HEK293 (cell line): ENCODE measurements around the gene LAMTOR1.
A peak's percentile ranks its signal among the peaks of the same experiment; 100 is the strongest.

ENCODE experiments used
- CTCF ChIA-PET: fragments of 350-600 bp; formaldehyde crosslinking; extraction: SDS; loops from one replicate; lab custom pipeline; 2021; ENCODE audit warnings: antibody characterized with exemption; lab: Yijun Ruan, JAX
- POLR2A ChIA-PET: fragments of 300-600 bp; formaldehyde crosslinking; extraction: SDS; loops from one replicate; lab custom pipeline; 2020; ENCODE audit warnings: antibody characterized with exemption, inconsistent platforms; lab: Yijun Ruan, JAX
- H3K27ac ChIP-seq: fragments of 200-500 bp; sonication (Bioruptor generic); 2 replicates; pipeline ENCODE4 v1.5.1; 2014; ENCODE audit warnings: low read depth, low read length, control low read depth, inconsistent platforms; ENCODE audit errors: extremely low read depth
- H3K36me3 ChIP-seq, 2 experiments: fragments of 200-500 bp in 1 of 2; sonication (Bioruptor generic) in 1 of 2; 1 replicate in 1 of 2; 2 replicates in 1 of 2; pipeline ENCODE4 v1.5.1; 2014 to 2017; ENCODE audit warnings: inconsistent platforms in 2 of 2, low read length in 2 of 2; ENCODE audit not compliant: control insufficient read depth in 2 of 2, insufficient read depth in 1 of 2
- H3K4me1 ChIP-seq: fragments of 200-500 bp; sonication (Bioruptor generic); 2 replicates; pipeline ENCODE4 v1.5.1; 2014; ENCODE audit warnings: mild to moderate bottlenecking, low read length, inconsistent platforms; ENCODE audit not compliant: control insufficient read depth, insufficient read depth
- H3K4me3 ChIP-seq: 2 replicates; pipeline ENCODE4 v1.5.1; 2011; ENCODE audit warnings: low read depth, mild to moderate bottlenecking, control low read depth, low read length, moderate library complexity
- H3K9me3 ChIP-seq: fragments of 200-500 bp; sonication (Bioruptor generic); 2 replicates; pipeline ENCODE4 v1.5.1; 2014; ENCODE audit warnings: low read depth, low read length, inconsistent platforms; ENCODE audit not compliant: control insufficient read depth, insufficient read depth
- CTCF ChIP-seq: fragments of 450-650 bp; formaldehyde crosslinking; IDR thresholded peaks from 2 replicates; pipeline ENCODE4 v1.5.1; 2016; ENCODE audit warnings: missing biosample characterization, missing genetic modification characterization
- GLI4 ChIP-seq: fragments of 450-650 bp; formaldehyde crosslinking; IDR thresholded peaks from 2 replicates; pipeline ENCODE4 v1.5.1; 2016; ENCODE audit warnings: missing biosample characterization, missing genetic modification characterization
- GLIS2 ChIP-seq: fragments of 450-650 bp; formaldehyde crosslinking; IDR thresholded peaks from 2 replicates; pipeline ENCODE4 v1.5.1; 2016; ENCODE audit warnings: missing biosample characterization, missing genetic modification characterization
- KLF9 ChIP-seq: fragments of 450-650 bp; formaldehyde crosslinking; IDR thresholded peaks from 2 replicates; pipeline ENCODE4 v1.5.1; 2016; ENCODE audit warnings: missing biosample characterization, missing genetic modification characterization, low read depth
- MZF1 ChIP-seq: fragments of 450-650 bp; formaldehyde crosslinking; IDR thresholded peaks from 2 replicates; pipeline ENCODE4 v1.5.1; 2017; ENCODE audit warnings: missing biosample characterization, missing genetic modification characterization, borderline replicate concordance
- PATZ1 ChIP-seq: fragments of 450-650 bp; formaldehyde crosslinking; IDR thresholded peaks from 2 replicates; pipeline ENCODE4 v1.5.1; 2016; ENCODE audit warnings: missing biosample characterization, missing genetic modification characterization
- SCRT1 ChIP-seq: fragments of 450-650 bp; formaldehyde crosslinking; IDR thresholded peaks from 2 replicates; pipeline ENCODE4 v1.5.1; 2016; ENCODE audit warnings: missing biosample characterization, missing genetic modification characterization, borderline replicate concordance
- SETDB1 ChIP-seq: IDR thresholded peaks from one replicate; pipeline ENCODE4 v1.6.1; 2017; ENCODE audit warnings: mild to moderate bottlenecking, low read length, moderate library complexity, mixed read lengths; ENCODE audit not compliant: insufficient read length
- ZBTB10 ChIP-seq: fragments of 450-650 bp; formaldehyde crosslinking; IDR thresholded peaks from 2 replicates; pipeline ENCODE4 v1.5.1; 2016; ENCODE audit warnings: missing biosample characterization, missing genetic modification characterization
- ZBTB17 ChIP-seq: fragments of 450-650 bp; formaldehyde crosslinking; IDR thresholded peaks from 2 replicates; pipeline ENCODE4 v1.5.1; 2016; ENCODE audit warnings: missing biosample characterization, missing genetic modification characterization
- ZNF169 ChIP-seq: fragments of 450-650 bp; formaldehyde crosslinking; IDR thresholded peaks from 2 replicates; pipeline ENCODE4 v1.5.1; 2016; ENCODE audit warnings: missing biosample characterization, missing genetic modification characterization
- ZNF221 ChIP-seq: fragments of 450-650 bp; formaldehyde crosslinking; IDR thresholded peaks from 2 replicates; pipeline ENCODE4 v1.5.1; 2017; ENCODE audit warnings: missing biosample characterization, missing genetic modification characterization, borderline replicate concordance
- ZNF248 ChIP-seq: fragments of 450-650 bp; formaldehyde crosslinking; IDR thresholded peaks from 2 replicates; pipeline ENCODE4 v1.5.1; 2017; ENCODE audit warnings: missing biosample characterization, missing genetic modification characterization
- ZNF280D ChIP-seq: fragments of 450-650 bp; formaldehyde crosslinking; IDR thresholded peaks from 2 replicates; pipeline ENCODE4 v1.5.1; 2016; ENCODE audit warnings: missing biosample characterization, missing genetic modification characterization
- ZNF354C ChIP-seq: fragments of 450-650 bp; formaldehyde crosslinking; IDR thresholded peaks from 2 replicates; pipeline ENCODE4 v1.5.1; 2016; ENCODE audit warnings: missing biosample characterization, missing genetic modification characterization, low read depth, borderline replicate concordance
- ZNF621 ChIP-seq: fragments of 450-650 bp; formaldehyde crosslinking; IDR thresholded peaks from 2 replicates; pipeline ENCODE4 v1.5.1; 2017; ENCODE audit warnings: missing biosample characterization, missing genetic modification characterization
- ZNF629 ChIP-seq: fragments of 450-650 bp; formaldehyde crosslinking; IDR thresholded peaks from 2 replicates; pipeline ENCODE4 v1.5.1; 2017; ENCODE audit warnings: missing biosample characterization, missing genetic modification characterization

The LAMTOR1 gene

GRCh38 chr11:72127923-72128322 lies 24.8 kb upstream of the LAMTOR1 start:
- CTCF ChIA-PET, result interaction anchor here (1.1 to 2.2 kb wide), 2 partner anchors 55 to 103 kb away, joined by 5 to 10 read pairs; no protein-coding TSS in a partner anchor
- TF ChIP-seq ZNF221 (tag by site-specific recombination) (no peak), SETDB1 (peak; percentile 80), ZNF354C (tag by site-specific recombination) (no peak)
- POLR2A ChIA-PET, result interaction anchor here (1.7 kb wide), 1 partner anchor 15 kb away, joined by 4 read pairs; the partner anchor contains the start of gene ANAPC15
- no peaks in the 10 kb centered on the region for H3K9me3 ChIP-seq
- no peaks in the 10 kb centered on the region for H3K4me1 ChIP-seq
- no peak overlapping the region for H3K4me3 ChIP-seq
- H3K27ac ChIP-seq, result no peak overlapping the region
- H3K36me3 ChIP-seq, result no peaks in the 10 kb centered on the region

GRCh38 chr11:72125956-72126355 lies 22.9 kb upstream of the LAMTOR1 start:
- H3K36me3 ChIP-seq, result no peaks in the 10 kb centered on the region
- ChIA-PET CTCF (interaction anchor here (0.8 to 3.6 kb wide), 3 partner anchors 11 to 319 kb away, joined by 3 to 19 read pairs (median 3); no protein-coding TSS in a partner anchor), POLR2A (no interaction called here)
- no peak overlapping the region for H3K27ac ChIP-seq
- no peaks in the 10 kb centered on the region for H3K9me3 ChIP-seq
- no peak overlapping the region for H3K4me3 ChIP-seq
- H3K4me1 ChIP-seq, result no peaks in the 10 kb centered on the region
- TF ChIP-seq PATZ1 (no peak), MZF1 (tag by site-specific recombination) (no peak)

GRCh38 chr11:72124046-72124445 lies 20.9 kb upstream of the LAMTOR1 start:
- no peak overlapping the region for H3K4me3 ChIP-seq
- no peaks in the 10 kb centered on the region for H3K36me3 ChIP-seq
- H3K27ac ChIP-seq, result no peak overlapping the region
- TF ChIP-seq KLF9 (tag by site-specific recombination) (no peak), ZNF169 (tag by site-specific recombination) (no peak)
- TF ChIP-seq, all 188 proteins: peak for 0
- no peaks in the 10 kb centered on the region for H3K9me3 ChIP-seq
- H3K4me1 ChIP-seq, result no peaks in the 10 kb centered on the region
- ChIA-PET POLR2A (interaction anchor here (0.9 kb wide), 1 partner anchor 12 kb away, joined by 3 read pairs; the partner anchor contains the start of gene ANAPC15), CTCF (interaction anchor here (3.6 kb wide), 1 partner anchor 20 kb away, joined by 19 read pairs; no protein-coding TSS in a partner anchor)

GRCh38 chr11:72123117-72123653 lies 20.1 kb upstream of the LAMTOR1 start:
- Histone ChIP-seq H3K36me3 (no peaks in the 10 kb centered on the region), H3K4me1 (no peaks in the 10 kb centered on the region), H3K9me3 (no peaks in the 10 kb centered on the region), H3K27ac (no peak overlapping the region), H3K4me3 (no peak overlapping the region)
- CTCF ChIA-PET, result interaction anchor here (3.6 kb wide), 1 partner anchor 21 kb away, joined by 19 read pairs; no protein-coding TSS in a partner anchor
- POLR2A ChIA-PET, result interaction anchor here (0.9 kb wide), 1 partner anchor 11 kb away, joined by 3 read pairs; the partner anchor contains the start of gene ANAPC15
- TF ChIP-seq ZBTB17 (tag by site-specific recombination) (no peak), ZNF629 (tag by site-specific recombination) (no peak), ZNF280D (tag by site-specific recombination) (no peak), SCRT1 (no peak), ZNF248 (no peak), CTCF (tag by site-specific recombination) (no peak), GLIS2 (tag by site-specific recombination) (no peak), ZNF621 (tag by site-specific recombination) (no peak), ZBTB10 (tag by site-specific recombination) (no peak), GLI4 (no peak)
